Hypothalamus (tissue), 51 donors: ENCODE data around the gene P4HA2.

ENCODE experiments used
- DNase-seq, 51 donors: peaks; one replicate each; lab custom pipeline; 2025; lab: John Stamatoyannopoulos, UW

The P4HA2 gene

DNA sequence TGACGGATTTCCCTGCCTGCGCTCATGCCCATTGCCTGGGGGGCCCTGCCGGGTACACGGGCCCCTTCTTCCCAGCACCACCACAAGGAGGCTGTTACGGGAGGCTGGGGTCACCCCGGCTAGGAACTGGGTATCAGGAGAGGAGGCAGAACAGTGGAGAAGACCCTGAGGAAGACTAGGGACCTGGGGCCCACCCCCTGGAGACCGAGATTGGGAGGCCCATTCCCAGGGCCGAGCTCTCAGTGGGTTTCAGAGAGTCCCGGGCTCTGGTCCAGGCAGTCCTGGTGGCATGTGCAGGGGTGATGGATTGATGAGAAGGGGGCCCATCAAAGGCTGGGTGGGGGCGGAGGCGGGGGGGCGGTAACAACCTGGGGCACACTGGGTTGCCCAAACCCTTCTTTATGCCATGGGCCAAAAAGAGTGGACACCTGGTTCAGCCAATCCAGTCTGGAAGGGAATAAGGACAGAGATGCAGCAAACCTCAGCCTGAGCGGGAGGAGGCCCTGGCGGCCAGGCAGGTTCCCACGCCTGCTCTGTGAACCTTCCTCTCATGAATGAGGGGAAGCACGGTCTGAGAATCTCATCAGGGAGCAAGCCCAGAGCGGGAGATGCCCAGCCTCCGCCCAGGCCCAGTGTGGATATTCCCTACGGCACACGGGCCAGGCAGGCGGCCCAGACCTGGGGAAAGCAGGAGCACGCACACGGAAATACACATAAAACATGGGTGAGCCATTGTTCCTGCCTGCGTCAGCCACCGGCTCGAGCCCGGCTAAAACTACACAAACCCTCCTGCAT lies 785 bp upstream of the P4HA2 start:
- DNase-seq: no peak

DNA sequence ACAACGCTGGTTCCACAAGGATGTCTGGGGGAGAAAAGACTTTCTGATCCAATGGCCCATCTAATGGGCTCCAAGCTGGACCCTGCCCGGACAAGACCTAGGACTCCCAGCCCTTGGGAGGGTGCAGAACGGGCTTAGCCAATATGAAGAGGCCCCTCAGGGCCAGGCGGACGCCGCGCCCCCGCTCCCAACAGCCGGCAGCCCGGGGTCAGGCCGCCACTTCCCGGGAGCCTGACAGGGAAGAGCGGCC lies 493 bp downstream of the P4HA2 start:
- DNase-seq: peak in 3 of 51 donors; percentile 26 to 39 (median 30)

DNA sequence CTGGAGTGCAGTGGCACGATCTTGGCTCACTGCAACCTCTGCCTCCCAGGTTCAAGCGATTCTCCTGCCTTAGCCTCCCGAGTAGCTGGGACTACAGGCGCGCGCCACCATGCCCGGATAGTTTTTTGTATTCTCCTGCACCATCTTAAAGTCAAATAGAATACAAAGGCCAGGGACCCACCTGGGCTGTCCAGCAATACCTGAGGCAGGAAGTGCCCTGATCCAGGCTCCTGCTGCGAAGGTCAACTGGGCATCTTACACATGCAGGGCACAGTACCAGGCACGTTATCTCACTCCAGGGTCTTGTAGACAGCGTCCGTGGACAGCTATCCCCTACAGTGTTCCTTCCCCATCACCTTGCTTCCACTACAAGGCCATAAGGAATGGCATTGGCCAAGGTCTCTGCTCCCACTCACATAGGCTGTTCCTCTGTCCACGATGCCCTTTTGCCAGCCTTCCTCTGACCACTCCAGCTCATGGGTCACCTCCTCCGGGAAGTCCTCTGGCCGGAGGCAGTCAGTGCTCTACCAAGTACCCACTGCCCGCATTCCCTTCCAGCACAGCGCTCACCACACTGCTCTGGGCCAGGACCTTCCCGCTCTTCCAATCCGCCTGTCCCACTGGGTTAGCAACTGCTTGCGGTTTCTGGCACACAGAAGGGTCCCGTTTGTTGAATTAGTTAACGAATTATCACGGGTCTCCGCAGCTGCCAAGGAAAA lies 978 bp downstream of the P4HA2 start:
- peak in 2 of 51 donors; percentile 19 to 34 for DNase-seq

DNA sequence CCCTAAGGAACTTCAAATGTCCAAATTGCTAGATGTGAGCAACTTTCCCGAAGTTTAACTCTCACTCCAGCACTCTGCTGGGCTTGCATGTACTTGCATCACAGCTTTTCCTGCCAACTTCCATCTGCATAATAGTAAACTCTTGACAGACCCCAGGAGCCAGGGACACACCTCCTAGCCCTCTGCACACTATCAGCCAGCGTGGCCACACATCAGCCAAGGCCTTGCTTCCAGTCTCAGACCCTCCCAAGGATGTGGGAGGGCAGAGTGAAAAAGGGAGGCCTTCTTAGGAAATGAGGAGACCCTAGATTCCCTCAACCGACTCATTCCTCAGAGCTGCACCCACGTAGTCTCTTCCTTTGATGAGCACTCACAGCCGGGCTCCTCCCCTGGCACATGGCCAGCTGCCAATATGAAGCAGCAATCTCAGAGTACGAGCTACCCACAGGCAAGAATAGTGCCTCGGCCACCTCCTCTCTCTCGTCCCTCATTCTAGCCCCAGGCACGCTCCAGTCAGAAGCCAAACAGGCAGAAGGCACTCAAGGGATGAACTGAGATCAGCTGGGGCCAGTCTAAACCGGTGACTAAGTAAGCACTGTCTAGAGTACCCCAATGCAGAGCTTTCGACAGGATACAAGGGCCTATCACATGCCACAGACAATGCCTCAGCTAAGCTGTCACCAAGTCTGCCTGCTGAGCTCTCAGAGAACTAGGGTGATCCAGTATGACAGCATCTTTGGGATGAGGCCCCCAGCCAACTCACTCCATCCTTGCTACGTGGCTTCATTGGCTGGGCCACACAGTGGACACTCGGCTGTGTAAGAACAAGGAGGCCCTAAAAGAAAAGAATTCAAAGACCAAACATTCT lies 2.3 kb downstream of the P4HA2 start:
- peak in 14 of 51 donors; percentile 5 to 76 (median 26) for DNase-seq

GRCh38 chr5:132224716-132225115 lies 2.9 kb downstream of the P4HA2 start:
- no peak for DNase-seq

DNA sequence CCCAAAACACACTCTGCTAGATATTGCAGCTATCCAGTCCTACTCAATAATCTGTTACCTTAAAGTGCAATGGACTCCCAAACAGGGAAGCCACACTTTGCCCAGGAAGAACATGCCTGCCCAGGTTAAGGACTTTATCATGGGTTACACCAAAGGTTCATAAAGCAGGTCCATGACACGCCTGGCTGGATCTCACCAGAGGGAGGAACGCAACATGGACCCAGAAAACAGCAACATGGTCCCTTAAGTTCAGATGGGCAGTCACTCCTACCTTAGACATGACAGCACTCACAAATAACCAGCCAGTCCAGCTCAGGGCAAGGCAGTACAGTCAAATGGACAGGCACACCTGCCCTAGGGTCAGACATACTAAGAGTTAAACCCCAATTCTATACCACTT lies 3.8 kb downstream of the P4HA2 start:
- DNase-seq: no peak

GRCh38 chr5:132222649-132223038 lies 5.0 kb downstream of the P4HA2 start:
- no peak for DNase-seq

DNA sequence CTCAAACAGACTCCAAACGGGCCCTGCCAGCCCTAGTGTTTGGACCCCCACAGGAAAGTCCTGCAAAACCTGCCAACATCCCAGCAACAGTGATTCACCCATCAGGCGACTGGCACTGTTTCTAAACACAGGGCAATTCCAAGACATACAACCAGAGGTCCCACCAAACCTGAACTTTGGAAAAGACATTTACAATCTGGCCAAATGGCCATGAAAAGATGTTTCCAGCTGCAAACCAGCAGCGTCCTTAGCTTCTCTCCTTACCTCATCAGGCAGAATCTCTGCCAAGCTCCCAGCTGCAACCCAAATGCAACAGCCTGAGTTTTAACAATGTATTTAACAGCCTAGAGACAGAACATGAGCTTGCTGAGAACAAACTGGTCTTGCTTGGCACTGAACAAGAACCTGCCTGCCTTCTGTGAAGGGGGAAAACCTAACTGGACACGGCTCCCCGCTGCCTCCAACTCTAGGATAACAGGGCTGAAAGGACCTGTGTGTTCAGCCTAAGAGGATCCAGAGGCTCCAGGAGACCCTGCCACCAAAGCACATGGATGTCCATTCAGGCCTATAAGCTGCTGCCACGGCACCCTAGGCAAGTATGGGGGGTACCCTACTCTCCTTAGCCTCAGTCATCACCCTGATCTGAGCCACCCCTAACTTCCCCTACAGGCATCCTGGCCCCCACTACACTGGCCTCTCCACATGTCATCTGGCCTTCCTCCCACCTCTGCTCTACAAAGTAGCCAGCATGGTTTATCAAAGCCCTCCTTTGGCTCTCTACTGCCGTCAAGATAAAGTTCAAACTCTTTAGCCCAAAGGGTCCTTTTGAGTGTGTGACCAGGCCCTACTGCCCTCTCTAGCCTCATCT lies 5.6 kb downstream of the P4HA2 start:
- peak in 15 of 51 donors; percentile 7 to 63 (median 22) for DNase-seq

GRCh38 chr5:132220491-132220890 lies 7.2 kb downstream of the P4HA2 start:
- DNase-seq: no peak

- no peak for DNase-seq
Measured at GRCh38 chr5:132219981-132220380, 7.7 kb downstream of the P4HA2 start.

- no peak for DNase-seq
Measured at GRCh38 chr5:132219289-132219970, 8.2 kb downstream of the P4HA2 start.

DNA sequence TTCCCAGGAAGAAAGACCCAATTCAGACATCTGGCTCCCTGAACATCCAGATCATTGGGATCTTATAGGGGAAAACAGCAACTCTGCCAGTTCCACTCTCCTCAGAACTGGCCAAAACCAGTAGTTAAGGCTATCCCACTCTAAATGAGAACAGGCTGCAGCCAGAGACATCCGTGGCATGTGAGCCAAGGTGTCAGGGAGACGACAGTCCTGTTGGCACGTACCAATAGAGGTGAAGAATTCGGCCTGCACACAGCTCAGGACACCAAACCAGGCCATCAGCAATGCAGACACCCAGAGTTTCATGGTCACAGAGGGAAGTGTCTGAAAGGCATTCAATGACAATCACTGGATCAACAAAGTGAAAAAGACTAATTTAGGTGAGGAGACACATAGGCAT lies 9.3 kb downstream of the P4HA2 start:
- no peak for DNase-seq

GRCh38 chr5:132215329-132215728 lies 12.3 kb downstream of the P4HA2 start:
- DNase-seq: peak in 43 of 51 donors; percentile 18 to 87 (median 68)

GRCh38 chr5:132214491-132214890 lies 13.2 kb downstream of the P4HA2 start:
- DNase-seq: no peak

GRCh38 chr5:132213666-132214065 lies 14.0 kb downstream of the P4HA2 start:
- no peak for DNase-seq

DNA sequence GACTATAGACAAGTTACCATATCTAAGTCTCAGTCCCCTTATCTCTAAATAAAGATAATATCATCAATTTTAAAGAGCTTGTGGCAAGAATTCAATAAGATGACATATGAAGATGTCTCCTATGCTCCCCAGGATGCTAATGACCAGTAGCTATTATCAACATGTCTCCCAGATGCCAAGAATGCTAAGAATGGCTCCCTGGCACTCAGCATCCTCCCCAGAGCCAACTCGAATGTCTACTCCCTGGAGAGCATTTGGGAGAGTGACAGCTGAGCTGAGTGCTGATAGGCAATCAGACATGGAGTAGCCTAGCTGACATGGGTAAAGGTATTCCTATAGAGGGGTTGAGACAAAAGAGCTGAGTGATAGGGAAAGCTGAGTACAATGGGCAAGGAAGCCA lies 15.9 kb downstream of the P4HA2 start:
- no peak for DNase-seq

DNA sequence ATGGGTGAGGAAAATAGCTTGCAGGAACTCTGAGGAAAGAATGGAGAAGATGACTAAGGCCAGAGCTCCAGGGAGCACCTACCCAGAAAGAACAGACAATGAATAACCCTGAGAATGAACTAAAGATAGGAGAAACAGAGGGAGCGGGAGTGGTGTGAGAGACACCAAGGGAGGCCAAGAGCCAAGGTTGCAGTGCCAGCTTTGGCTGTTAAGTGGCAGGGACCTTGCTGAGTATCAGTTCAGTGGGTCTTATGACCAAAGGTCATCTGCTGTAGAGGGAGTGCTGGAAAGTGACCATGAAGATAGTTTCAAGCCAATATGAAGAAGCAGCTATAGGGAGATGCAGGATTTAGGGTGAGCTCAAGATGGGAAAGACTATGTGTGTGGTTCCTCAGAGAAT lies 16.7 kb downstream of the P4HA2 start:
- DNase-seq: no peak

DNA sequence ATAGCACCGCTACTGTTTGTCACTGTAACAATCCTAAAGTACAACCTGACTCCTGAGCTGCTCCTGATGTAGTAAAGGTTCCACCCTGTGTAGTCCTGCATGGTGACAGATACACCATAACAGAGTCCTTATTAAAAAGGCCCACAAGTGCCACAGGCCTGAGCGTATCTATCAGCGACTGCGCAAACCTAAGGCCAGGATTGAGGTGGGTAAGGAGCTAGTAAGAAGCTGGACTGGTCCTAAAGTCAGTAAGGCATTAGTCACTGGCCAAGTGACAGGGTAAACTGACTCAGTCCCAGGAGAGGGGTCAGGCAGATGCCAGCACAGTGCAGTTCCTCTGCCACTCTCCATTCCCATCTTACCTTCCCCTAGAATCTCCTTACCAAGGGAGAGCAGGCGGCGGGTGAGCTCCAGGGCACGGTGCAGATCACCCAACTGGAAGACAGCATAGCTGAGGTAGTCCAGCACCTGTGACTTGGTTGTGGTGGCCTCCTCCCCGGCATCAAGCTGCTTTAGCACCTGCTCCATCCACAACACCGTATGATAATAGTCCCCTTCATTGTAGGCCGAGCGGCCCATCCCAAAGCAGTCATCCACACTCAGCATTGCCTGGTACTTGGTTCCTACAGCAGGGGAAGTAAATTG lies 17.6 kb downstream of the P4HA2 start:
- DNase-seq: no peak

GRCh38 chr5:132209131-132209530 lies 18.5 kb downstream of the P4HA2 start:
- no peak for DNase-seq
